Progenitor cell of endocrine pancreas (in vitro differentiated cells): ENCODE measurements around the gene AP3B1. TPM values are rescaled to one million over a fixed set of nuclear protein-coding genes. Genes with fewer than 3 reads are reported as not detected.

Source experiments
- DNase-seq: peaks from one replicate; pipeline ENCODE4 v3.0.0; 2021; ENCODE audit warnings: low spot score; ENCODE audit not compliant: unreplicated experiment
- H3K27ac Mint-ChIP-seq: 2 replicates; pipeline ENCODE4 v1.8.0; 2021; ENCODE audit warnings: mild to moderate bottlenecking, moderate library complexity, mixed read lengths
- H3K27me3 Mint-ChIP-seq: 2 replicates; pipeline ENCODE4 v1.8.0; 2021; ENCODE audit warnings: mixed read lengths
- H3K36me3 Mint-ChIP-seq: 2 replicates; pipeline ENCODE4 v1.8.0; 2022; ENCODE audit warnings: mixed read lengths; ENCODE audit not compliant: insufficient read depth
- H3K4me1 Mint-ChIP-seq: 2 replicates; pipeline ENCODE4 v1.8.0; 2021; ENCODE audit warnings: low read depth, mixed read lengths
- H3K4me3 Mint-ChIP-seq: 2 replicates; pipeline ENCODE4 v1.8.0; 2021; ENCODE audit warnings: low read depth, mild to moderate bottlenecking, moderate library complexity, mixed read lengths
- H3K9me3 Mint-ChIP-seq: 2 replicates; pipeline ENCODE4 v1.8.0; 2021; ENCODE audit warnings: low read depth, mixed read lengths
- total RNA-seq: library from RNA; stranded (reverse); gene quantifications from 2 replicates; pipeline ENCODE4 v1.2.1, GENCODE V29; 2021
- TF ChIP-seq, protein P1 (sequence below): fragments of 200-600 bp; sonication (generic); IDR thresholded peaks from one replicate; pipeline ENCODE4 v1.5.0; 2021; ENCODE audit warnings: antibody characterized with exemption, mild to moderate bottlenecking; ENCODE audit not compliant: unreplicated experiment

Gene AP3B1
- total RNA-seq, 1 donor from 2014 or later, result 50.9 TPM

DNA sequence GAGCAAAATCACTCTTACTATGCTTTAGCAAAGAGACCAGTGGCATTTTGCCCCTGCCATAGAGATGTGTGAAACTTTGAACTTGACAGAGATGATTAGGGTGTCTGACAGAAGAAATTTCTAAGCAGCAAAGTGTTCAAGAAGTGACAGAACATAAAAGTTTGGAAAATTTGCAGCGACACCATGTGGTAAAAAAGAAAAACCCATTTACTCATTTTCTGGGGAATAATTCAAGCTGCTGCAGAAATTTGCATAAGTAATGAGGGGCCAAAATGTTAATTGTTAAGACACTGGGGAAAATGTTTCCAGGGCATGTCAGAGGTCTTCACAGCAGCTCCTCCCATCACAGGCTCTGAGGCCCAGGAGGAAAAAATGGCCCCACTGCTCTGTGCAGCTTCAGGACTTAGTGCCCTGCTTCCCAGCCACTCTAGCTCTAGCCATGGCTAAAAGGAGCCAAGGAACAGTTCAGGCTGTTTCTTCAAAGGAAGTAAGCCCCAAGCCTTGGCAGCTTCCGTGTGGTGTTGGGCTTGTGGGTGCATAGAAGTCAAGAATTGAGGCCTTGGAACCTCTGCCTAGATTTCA lies 6.1 kb upstream of the AP3B1 start:
- Mint-ChIP-seq H3K36me3 (no peaks in the 10 kb centered on the region), H3K4me1 (no peaks in the 10 kb centered on the region), H3K9me3 (peaks cover 10% of the 10 kb centered on the region), H3K27ac (no peak overlapping the region), H3K4me3 (no peak overlapping the region), H3K27me3 (peaks cover 4% of the 10 kb centered on the region)
- TF ChIP-seq, protein P1, sequence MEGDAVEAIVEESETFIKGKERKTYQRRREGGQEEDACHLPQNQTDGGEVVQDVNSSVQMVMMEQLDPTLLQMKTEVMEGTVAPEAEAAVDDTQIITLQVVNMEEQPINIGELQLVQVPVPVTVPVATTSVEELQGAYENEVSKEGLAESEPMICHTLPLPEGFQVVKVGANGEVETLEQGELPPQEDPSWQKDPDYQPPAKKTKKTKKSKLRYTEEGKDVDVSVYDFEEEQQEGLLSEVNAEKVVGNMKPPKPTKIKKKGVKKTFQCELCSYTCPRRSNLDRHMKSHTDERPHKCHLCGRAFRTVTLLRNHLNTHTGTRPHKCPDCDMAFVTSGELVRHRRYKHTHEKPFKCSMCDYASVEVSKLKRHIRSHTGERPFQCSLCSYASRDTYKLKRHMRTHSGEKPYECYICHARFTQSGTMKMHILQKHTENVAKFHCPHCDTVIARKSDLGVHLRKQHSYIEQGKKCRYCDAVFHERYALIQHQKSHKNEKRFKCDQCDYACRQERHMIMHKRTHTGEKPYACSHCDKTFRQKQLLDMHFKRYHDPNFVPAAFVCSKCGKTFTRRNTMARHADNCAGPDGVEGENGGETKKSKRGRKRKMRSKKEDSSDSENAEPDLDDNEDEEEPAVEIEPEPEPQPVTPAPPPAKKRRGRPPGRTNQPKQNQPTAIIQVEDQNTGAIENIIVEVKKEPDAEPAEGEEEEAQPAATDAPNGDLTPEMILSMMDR, result no peak
- DNase-seq, result no peak

DNA sequence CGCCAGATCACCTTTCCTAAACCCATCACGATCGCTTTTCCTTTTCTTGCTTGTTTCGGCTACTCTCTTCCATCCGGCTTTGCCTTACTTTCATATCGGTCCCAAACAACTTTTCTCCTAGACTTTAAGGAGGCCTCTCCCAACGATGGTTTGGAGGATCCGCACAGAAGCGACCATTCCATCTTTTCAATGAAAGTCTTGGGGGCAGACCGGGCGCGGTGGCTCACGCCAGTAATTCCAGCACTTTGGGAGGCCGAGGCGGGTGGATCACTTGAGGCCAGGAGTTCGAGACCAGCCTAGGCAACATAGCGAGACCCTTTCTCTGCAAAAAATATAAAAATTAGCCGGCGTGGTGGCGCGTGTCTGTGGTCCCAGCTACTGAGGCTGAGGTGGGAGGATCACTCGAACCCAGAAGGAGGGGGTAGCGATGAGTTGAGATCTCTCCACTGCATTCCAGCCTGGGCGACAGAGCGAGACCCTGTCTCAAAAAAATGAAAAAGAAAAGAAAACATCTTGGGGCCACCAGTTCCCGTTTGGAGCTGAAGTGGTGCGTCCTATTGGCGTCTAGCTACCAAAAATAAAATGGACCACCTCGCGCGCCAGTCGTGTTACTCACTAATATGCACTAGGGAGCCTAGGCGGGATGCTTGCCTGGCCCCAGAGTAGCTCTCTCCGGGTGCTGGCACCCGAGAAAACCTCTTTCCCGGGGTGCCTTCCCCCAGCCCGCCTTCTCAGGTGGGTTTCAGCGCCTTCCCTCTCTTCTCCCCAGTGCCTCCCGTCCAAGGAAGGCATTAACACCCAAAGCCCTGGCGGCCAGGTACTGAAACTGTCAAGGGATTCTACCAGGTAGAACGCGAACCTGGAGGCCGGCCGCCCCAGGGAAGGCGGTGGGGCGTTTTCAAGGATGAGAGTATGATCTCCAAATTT lies 800 bp upstream of the AP3B1 start:
- TF ChIP-seq, protein P1, result peak; percentile 65
- peak; percentile 34 for DNase-seq
- Mint-ChIP-seq H3K27me3 (peaks cover 4% of the 10 kb centered on the region), H3K27ac (peak overlapping the region; percentile 99), H3K36me3 (peaks cover 1% of the 10 kb centered on the region), H3K4me3 (peak overlapping the region; percentile 99), H3K4me1 (peaks cover 13% of the 10 kb centered on the region), H3K9me3 (no peaks in the 10 kb centered on the region)

DNA sequence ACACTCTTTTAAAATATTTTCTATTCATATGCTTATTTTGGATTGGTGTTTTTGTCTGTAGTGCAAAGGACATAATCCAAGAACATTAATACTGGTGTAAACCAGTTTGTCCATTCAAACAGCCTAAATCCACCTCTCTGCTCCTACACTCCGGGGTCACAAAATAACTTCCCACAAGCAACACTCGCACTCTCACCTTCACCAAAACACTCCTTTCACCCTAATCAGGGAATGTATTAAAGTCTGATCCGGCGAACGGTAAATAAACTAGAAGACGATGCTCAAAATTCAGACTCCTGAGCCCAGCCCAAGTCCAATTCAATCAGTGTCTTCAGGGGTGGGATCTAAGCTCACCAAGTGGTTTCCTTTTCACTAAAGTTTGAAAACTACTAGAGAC lies 649 bp downstream of the AP3B1 start:
- DNase-seq, result no peak
- H3K4me1 Mint-ChIP-seq, result peaks cover 13% of the 10 kb centered on the region
- H3K27ac Mint-ChIP-seq, result peak overlapping the region; percentile 99
- H3K27me3 Mint-ChIP-seq, result peaks cover 4% of the 10 kb centered on the region
- H3K36me3 Mint-ChIP-seq, result peaks cover 1% of the 10 kb centered on the region
- H3K9me3 Mint-ChIP-seq, result no peaks in the 10 kb centered on the region
- peak overlapping the region; percentile 99 for H3K4me3 Mint-ChIP-seq
- TF ChIP-seq, protein P1, result no peak

DNA sequence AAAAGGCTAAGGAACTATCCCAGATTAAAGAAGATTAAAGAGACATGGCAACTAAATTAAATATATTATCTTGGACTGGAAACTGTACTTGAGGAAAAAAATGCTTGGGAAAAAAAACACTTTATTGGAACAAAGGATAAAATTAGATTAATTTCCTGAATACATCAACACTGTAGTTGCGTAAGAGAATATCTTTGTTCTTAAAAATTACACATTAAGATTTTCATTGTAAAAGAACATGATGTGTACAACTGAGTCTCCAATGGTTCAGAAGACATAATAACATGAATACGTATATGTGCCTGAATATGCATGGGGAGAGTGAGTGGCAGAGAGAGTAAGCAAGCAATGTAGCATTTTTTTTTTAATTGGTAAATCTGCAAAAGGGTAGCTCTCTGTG lies 2.8 kb downstream of the AP3B1 start:
- H3K4me3 Mint-ChIP-seq, result no peak overlapping the region

DNA sequence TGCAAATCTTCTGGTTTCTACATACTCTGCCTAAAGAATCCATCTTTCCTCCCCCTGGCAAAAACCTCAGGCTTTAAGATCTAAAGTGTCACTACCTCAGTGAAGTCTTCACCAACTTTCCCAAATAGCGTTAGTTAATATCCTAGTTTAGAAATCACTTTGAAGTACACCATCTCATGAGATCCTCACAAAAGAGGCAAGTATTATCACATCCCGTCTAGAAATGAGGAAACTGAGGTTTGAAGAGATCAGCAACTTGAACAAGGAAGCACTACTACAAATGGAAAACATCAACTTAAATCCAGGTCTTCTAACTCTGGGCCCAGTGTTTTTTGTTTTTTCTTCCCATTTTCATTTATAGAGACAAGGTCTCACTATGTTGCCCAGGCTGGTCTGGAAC lies 4.6 kb downstream of the AP3B1 start:
- Mint-ChIP-seq H3K27me3 (no peaks in the 10 kb centered on the region), H3K4me1 (peaks cover 19% of the 10 kb centered on the region), H3K4me3 (no peak overlapping the region), H3K27ac (no peak overlapping the region), H3K36me3 (peaks cover 7% of the 10 kb centered on the region), H3K9me3 (peaks cover 7% of the 10 kb centered on the region)
- no peak for DNase-seq
- TF ChIP-seq, protein P1, result no peak

More for the DNA sequence above, 2.8 kb downstream of the AP3B1 start:
- TF ChIP-seq, protein P1, result no peak
- Mint-ChIP-seq H3K36me3 (peaks cover 1% of the 10 kb centered on the region), H3K27ac (no peak overlapping the region), H3K4me1 (peaks cover 13% of the 10 kb centered on the region), H3K9me3 (no peaks in the 10 kb centered on the region), H3K27me3 (peaks cover 4% of the 10 kb centered on the region)
- DNase-seq, result no peak
